WTC11 (cell line): ENCODE results near the gene CXXC4. TPM values are rescaled to one million over a fixed set of nuclear protein-coding genes. Genes with fewer than 3 reads are reported as not detected.

ENCODE experiments used
- ATAC-seq: fragments of 200-7000 bp; cut with Tn5 transposase; 2 replicates; pipeline ENCODE4 v1.10.0; 2021; ENCODE audit warnings: mild to moderate bottlenecking, moderate library complexity
- CTCF ChIA-PET: fragments of 300-600 bp; sonication (Branson Sonifier 250); formaldehyde crosslinking; loops from one replicate; lab custom pipeline; 2021; ENCODE audit warnings: antibody characterized with exemption; lab: Charles Lee
- POLR2A ChIA-PET: fragments of 350-600 bp; sonication (Branson Sonifier 250); formaldehyde crosslinking; loops from one replicate; lab custom pipeline; 2021; ENCODE audit warnings: antibody characterized with exemption; lab: Charles Lee
- DNase-seq: peaks from one replicate; pipeline ENCODE4 v3.0.0; 2021; ENCODE audit warnings: low spot score
- H3K27ac Mint-ChIP-seq: 2 replicates; pipeline ENCODE4 v1.8.0; 2021; ENCODE audit warnings: mixed read lengths
- H3K27me3 Mint-ChIP-seq: 2 replicates; pipeline ENCODE4 v1.8.0; 2021; ENCODE audit warnings: low read depth, mild to moderate bottlenecking, moderate library complexity, mixed read lengths
- H3K36me3 Mint-ChIP-seq: 2 replicates; pipeline ENCODE4 v1.8.0; 2021; ENCODE audit warnings: mixed read lengths
- H3K4me1 Mint-ChIP-seq: 2 replicates; pipeline ENCODE4 v1.8.0; 2022; ENCODE audit warnings: mixed read lengths
- H3K4me3 Mint-ChIP-seq: 2 replicates; pipeline ENCODE4 v1.8.0; 2021; ENCODE audit warnings: mild to moderate bottlenecking, moderate library complexity, mixed read lengths
- H3K9me3 Mint-ChIP-seq: 2 replicates; pipeline ENCODE4 v1.8.0; 2021; ENCODE audit warnings: mixed read lengths
- ATF1 ChIP-seq: sonication (generic); formaldehyde crosslinking; IDR thresholded peaks from 2 replicates; pipeline ENCODE4 v1.8.1; 2023; ENCODE audit warnings: mild to moderate bottlenecking, moderate library complexity, missing genetic modification reagents
- ATF3 ChIP-seq: sonication (generic); formaldehyde crosslinking; conservative IDR thresholded peaks from 2 replicates; pipeline ENCODE4 v1.8.1; 2022; ENCODE audit warnings: mild to moderate bottlenecking, missing genetic modification reagents
- CREB1 ChIP-seq: sonication (generic); formaldehyde crosslinking; IDR thresholded peaks from 2 replicates; pipeline ENCODE4 v1.8.0; 2023; ENCODE audit warnings: mild to moderate bottlenecking, missing genetic modification reagents
- E2F5 ChIP-seq: sonication (generic); formaldehyde crosslinking; IDR thresholded peaks from 2 replicates; pipeline ENCODE4 v1.8.1; 2022; ENCODE audit warnings: mild to moderate bottlenecking, moderate library complexity, missing genetic modification reagents
- ETV6 ChIP-seq: sonication (generic); formaldehyde crosslinking; IDR thresholded peaks from 2 replicates; pipeline ENCODE4 v1.8.1; 2022; ENCODE audit warnings: mild to moderate bottlenecking, missing genetic modification reagents
- FOXJ3 ChIP-seq: sonication (generic); formaldehyde crosslinking; IDR thresholded peaks from 2 replicates; pipeline ENCODE4 v1.9.0; 2021; ENCODE audit warnings: missing genetic modification reagents, mild to moderate bottlenecking, borderline replicate concordance
- IRF1 ChIP-seq: sonication (generic); formaldehyde crosslinking; IDR thresholded peaks from 2 replicates; pipeline ENCODE4 v1.8.0; 2023; ENCODE audit warnings: missing genetic modification reagents
- JAZF1 ChIP-seq: fragments of 250-450 bp; sonication (Bioruptor Pico); IDR thresholded peaks from 2 replicates; pipeline ENCODE4 v1.9.0; 2021; ENCODE audit warnings: moderate library complexity, mild to moderate bottlenecking, inconsistent platforms
- NFYB ChIP-seq: sonication (generic); formaldehyde crosslinking; conservative IDR thresholded peaks from 2 replicates; pipeline ENCODE4 v1.8.0; 2022; ENCODE audit warnings: low read depth, missing genetic modification reagents
- NR1H2 ChIP-seq: sonication (generic); formaldehyde crosslinking; IDR thresholded peaks from 2 replicates; pipeline ENCODE4 v1.9.0; 2021; ENCODE audit warnings: mild to moderate bottlenecking, moderate library complexity, missing genetic modification reagents
- NR3C1 ChIP-seq: sonication (generic); formaldehyde crosslinking; conservative IDR thresholded peaks from 2 replicates; pipeline ENCODE4 v1.8.1; 2023; ENCODE audit warnings: low read depth, mild to moderate bottlenecking, missing genetic modification reagents
- OVOL2 ChIP-seq: fragments of 250-450 bp; sonication (Bioruptor Pico); IDR thresholded peaks from 2 replicates; pipeline ENCODE4 v1.9.0; 2021; ENCODE audit warnings: mild to moderate bottlenecking, borderline replicate concordance
- RELA ChIP-seq: sonication (generic); formaldehyde crosslinking; IDR thresholded peaks from 2 replicates; pipeline ENCODE4 v1.8.1; 2022; ENCODE audit warnings: missing genetic modification reagents, mild to moderate bottlenecking, borderline replicate concordance
- RORB ChIP-seq: fragments of 250-450 bp; sonication (Bioruptor Pico); IDR thresholded peaks from 2 replicates; pipeline ENCODE4 v1.9.0; 2021; ENCODE audit warnings: mild to moderate bottlenecking
- SP1 ChIP-seq: sonication (generic); formaldehyde crosslinking; conservative IDR thresholded peaks from 2 replicates; pipeline ENCODE4 v1.8.1; 2022; ENCODE audit warnings: missing genetic modification reagents
- TEAD4 ChIP-seq: sonication (generic); formaldehyde crosslinking; IDR thresholded peaks from 2 replicates; pipeline ENCODE4 v1.8.0; 2022; ENCODE audit warnings: mild to moderate bottlenecking, missing genetic modification reagents
- ZBTB21 ChIP-seq: sonication (generic); formaldehyde crosslinking; IDR thresholded peaks from 2 replicates; pipeline ENCODE4 v1.8.1; 2023; ENCODE audit warnings: mild to moderate bottlenecking, missing genetic modification reagents, borderline replicate concordance
- ZNF121 ChIP-seq: sonication (generic); formaldehyde crosslinking; IDR thresholded peaks from 2 replicates; pipeline ENCODE4 v1.8.0; 2023; ENCODE audit warnings: missing genetic modification reagents
- ZNF396 ChIP-seq: fragments of 250-450 bp; sonication (Bioruptor Pico); IDR thresholded peaks from 2 replicates; pipeline ENCODE4 v1.8.0; 2021; ENCODE audit warnings: mild to moderate bottlenecking, moderate library complexity, borderline replicate concordance
- ZNF423 ChIP-seq: fragments of 250-450 bp; sonication (Bioruptor Pico); IDR thresholded peaks from 2 replicates; pipeline ENCODE4 v2.1.2; 2022; ENCODE audit warnings: mild to moderate bottlenecking, moderate library complexity
- ZNF671 ChIP-seq: fragments of 250-450 bp; sonication (Bioruptor Pico); IDR thresholded peaks from 2 replicates; pipeline ENCODE4 v1.8.0; 2021; ENCODE audit warnings: mild to moderate bottlenecking
- ZSCAN18 ChIP-seq: fragments of 250-450 bp; sonication (Bioruptor Pico); IDR thresholded peaks from 2 replicates; pipeline ENCODE4 v2.1.2; 2022; ENCODE audit warnings: mild to moderate bottlenecking, moderate library complexity
- total RNA-seq: library from RNA; stranded (reverse); gene quantifications from 3 replicates; pipeline ENCODE4 v1.2.3, GENCODE V29; 2021
- TF ChIP-seq, protein P1 (sequence below): sonication (generic); formaldehyde crosslinking; IDR thresholded peaks from 2 replicates; pipeline ENCODE4 v1.8.1; 2022; ENCODE audit warnings: mild to moderate bottlenecking, missing genetic modification reagents, moderate library complexity, borderline replicate concordance
- TF ChIP-seq, protein P2 (sequence below): fragments of 250-450 bp; sonication (Bioruptor Pico); IDR thresholded peaks from 2 replicates; pipeline ENCODE4 v1.9.0; 2021; ENCODE audit warnings: moderate library complexity, mild to moderate bottlenecking, inconsistent platforms, borderline replicate concordance
- TF ChIP-seq, protein P3 (sequence below): sonication (generic); formaldehyde crosslinking; IDR thresholded peaks from 2 replicates; pipeline ENCODE4 v1.8.1; 2023; ENCODE audit warnings: mild to moderate bottlenecking, missing genetic modification reagents
- TF ChIP-seq, protein P4 (sequence below): sonication (generic); formaldehyde crosslinking; IDR thresholded peaks from 2 replicates; pipeline ENCODE4 v1.8.0; 2022; ENCODE audit warnings: mild to moderate bottlenecking, missing genetic modification reagents
- TF ChIP-seq, protein P5 (sequence below): sonication (generic); formaldehyde crosslinking; IDR thresholded peaks from 2 replicates; pipeline ENCODE4 v1.8.1; 2023; ENCODE audit warnings: mild to moderate bottlenecking, missing genetic modification reagents, moderate library complexity

Gene CXXC4
- total RNA-seq, 1 experiment from 2014 or later = 2.4 TPM

GRCh38 chr4:104504536-104504935 lies 9.8 kb upstream of the CXXC4 start:
- Mint-ChIP-seq H3K4me3 (no peak overlapping the region), H3K9me3 (no peaks in the 10 kb centered on the region), H3K27ac (no peak overlapping the region), H3K36me3 (no peaks in the 10 kb centered on the region), H3K27me3 (no peaks in the 10 kb centered on the region), H3K4me1 (peaks cover 20% of the 10 kb centered on the region)
- ChIA-PET POLR2A (no interaction called here), CTCF (no interaction called here)
- no peak for ATAC-seq
- no peak for TF ChIP-seq FOXJ3
- TF ChIP-seq, protein P1, sequence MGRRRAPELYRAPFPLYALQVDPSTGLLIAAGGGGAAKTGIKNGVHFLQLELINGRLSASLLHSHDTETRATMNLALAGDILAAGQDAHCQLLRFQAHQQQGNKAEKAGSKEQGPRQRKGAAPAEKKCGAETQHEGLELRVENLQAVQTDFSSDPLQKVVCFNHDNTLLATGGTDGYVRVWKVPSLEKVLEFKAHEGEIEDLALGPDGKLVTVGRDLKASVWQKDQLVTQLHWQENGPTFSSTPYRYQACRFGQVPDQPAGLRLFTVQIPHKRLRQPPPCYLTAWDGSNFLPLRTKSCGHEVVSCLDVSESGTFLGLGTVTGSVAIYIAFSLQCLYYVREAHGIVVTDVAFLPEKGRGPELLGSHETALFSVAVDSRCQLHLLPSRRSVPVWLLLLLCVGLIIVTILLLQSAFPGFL (CRISPR knock-in tag) = no peak
- TF ChIP-seq NFYB = no peak
- no peak for TF ChIP-seq ZSCAN18
- TF ChIP-seq, protein P2, sequence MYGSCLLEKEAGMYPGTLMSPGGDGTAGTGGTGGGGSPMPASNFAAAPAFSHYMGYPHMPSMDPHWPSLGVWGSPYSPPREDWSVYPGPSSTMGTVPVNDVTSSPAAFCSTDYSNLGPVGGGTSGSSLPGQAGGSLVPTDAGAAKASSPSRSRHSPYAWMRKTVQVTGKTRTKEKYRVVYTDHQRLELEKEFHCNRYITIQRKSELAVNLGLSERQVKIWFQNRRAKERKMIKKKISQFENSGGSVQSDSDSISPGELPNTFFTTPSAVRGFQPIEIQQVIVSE (CRISPR knock-in tag) = no peak
- no peak for TF ChIP-seq CREB1 (CRISPR knock-in tag)
- TF ChIP-seq OVOL2 (CRISPR knock-in tag) = no peak
- no peak for TF ChIP-seq JAZF1 (CRISPR knock-in tag)
- TF ChIP-seq, protein P3, sequence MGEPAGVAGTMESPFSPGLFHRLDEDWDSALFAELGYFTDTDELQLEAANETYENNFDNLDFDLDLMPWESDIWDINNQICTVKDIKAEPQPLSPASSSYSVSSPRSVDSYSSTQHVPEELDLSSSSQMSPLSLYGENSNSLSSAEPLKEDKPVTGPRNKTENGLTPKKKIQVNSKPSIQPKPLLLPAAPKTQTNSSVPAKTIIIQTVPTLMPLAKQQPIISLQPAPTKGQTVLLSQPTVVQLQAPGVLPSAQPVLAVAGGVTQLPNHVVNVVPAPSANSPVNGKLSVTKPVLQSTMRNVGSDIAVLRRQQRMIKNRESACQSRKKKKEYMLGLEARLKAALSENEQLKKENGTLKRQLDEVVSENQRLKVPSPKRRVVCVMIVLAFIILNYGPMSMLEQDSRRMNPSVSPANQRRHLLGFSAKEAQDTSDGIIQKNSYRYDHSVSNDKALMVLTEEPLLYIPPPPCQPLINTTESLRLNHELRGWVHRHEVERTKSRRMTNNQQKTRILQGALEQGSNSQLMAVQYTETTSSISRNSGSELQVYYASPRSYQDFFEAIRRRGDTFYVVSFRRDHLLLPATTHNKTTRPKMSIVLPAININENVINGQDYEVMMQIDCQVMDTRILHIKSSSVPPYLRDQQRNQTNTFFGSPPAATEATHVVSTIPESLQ (CRISPR knock-in tag) = no peak
- TF ChIP-seq, protein P4, sequence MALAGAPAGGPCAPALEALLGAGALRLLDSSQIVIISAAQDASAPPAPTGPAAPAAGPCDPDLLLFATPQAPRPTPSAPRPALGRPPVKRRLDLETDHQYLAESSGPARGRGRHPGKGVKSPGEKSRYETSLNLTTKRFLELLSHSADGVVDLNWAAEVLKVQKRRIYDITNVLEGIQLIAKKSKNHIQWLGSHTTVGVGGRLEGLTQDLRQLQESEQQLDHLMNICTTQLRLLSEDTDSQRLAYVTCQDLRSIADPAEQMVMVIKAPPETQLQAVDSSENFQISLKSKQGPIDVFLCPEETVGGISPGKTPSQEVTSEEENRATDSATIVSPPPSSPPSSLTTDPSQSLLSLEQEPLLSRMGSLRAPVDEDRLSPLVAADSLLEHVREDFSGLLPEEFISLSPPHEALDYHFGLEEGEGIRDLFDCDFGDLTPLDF (CRISPR knock-in tag) = no peak
- TF ChIP-seq ZNF423 (CRISPR knock-in tag) = no peak
- TF ChIP-seq ZNF671 (CRISPR knock-in tag) = no peak
- TF ChIP-seq ATF1 (CRISPR knock-in tag) = no peak
- no peak for TF ChIP-seq E2F5
- no peak for TF ChIP-seq TEAD4 (CRISPR knock-in tag)
- no peak for TF ChIP-seq ETV6 (CRISPR knock-in tag)
- TF ChIP-seq NR3C1 (CRISPR knock-in tag) = no peak
- TF ChIP-seq, all 79 proteins: peak for 0
- no peak for DNase-seq

GRCh38 chr4:104502471-104502870 lies 7.8 kb upstream of the CXXC4 start:
- Mint-ChIP-seq H3K27me3 (peaks cover 10% of the 10 kb centered on the region), H3K4me3 (no peak overlapping the region), H3K36me3 (no peaks in the 10 kb centered on the region), H3K27ac (no peak overlapping the region), H3K9me3 (no peaks in the 10 kb centered on the region), H3K4me1 (peaks cover 22% of the 10 kb centered on the region)
- DNase-seq (no peak), ATAC-seq (no peak)
- CTCF ChIA-PET = no interaction called here
- POLR2A ChIA-PET = interaction anchor here (0.8 kb wide), 1 partner anchor 15 kb away, joined by 3 read pairs; no protein-coding TSS in a partner anchor
- TF ChIP-seq ZNF396 = no peak
- TF ChIP-seq ATF3 = no peak
- TF ChIP-seq NR1H2 (CRISPR knock-in tag) = no peak
- TF ChIP-seq SP1 (CRISPR knock-in tag) = no peak
- TF ChIP-seq RELA = no peak
- TF ChIP-seq OVOL2 (CRISPR knock-in tag) = no peak
- TF ChIP-seq RORB (CRISPR knock-in tag) = no peak
- TF ChIP-seq, protein P5, sequence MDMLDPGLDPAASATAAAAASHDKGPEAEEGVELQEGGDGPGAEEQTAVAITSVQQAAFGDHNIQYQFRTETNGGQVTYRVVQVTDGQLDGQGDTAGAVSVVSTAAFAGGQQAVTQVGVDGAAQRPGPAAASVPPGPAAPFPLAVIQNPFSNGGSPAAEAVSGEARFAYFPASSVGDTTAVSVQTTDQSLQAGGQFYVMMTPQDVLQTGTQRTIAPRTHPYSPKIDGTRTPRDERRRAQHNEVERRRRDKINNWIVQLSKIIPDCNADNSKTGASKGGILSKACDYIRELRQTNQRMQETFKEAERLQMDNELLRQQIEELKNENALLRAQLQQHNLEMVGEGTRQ = no peak
- no peak for TF ChIP-seq IRF1 (CRISPR knock-in tag)
- TF ChIP-seq NR3C1 (CRISPR knock-in tag) = no peak
- TF ChIP-seq ZNF121 (CRISPR knock-in tag) = no peak
- TF ChIP-seq ZBTB21 = no peak
- TF ChIP-seq, protein P1 (CRISPR knock-in tag) = no peak
